ENCODE data around the gene SRRM4. TPM values are rescaled to one million over a fixed set of nuclear protein-coding genes. Genes with fewer than 3 reads are reported as not detected.

The SRRM4 gene
- polyA plus RNA-seq, 2 donors: under 0.01 TPM

DNA sequence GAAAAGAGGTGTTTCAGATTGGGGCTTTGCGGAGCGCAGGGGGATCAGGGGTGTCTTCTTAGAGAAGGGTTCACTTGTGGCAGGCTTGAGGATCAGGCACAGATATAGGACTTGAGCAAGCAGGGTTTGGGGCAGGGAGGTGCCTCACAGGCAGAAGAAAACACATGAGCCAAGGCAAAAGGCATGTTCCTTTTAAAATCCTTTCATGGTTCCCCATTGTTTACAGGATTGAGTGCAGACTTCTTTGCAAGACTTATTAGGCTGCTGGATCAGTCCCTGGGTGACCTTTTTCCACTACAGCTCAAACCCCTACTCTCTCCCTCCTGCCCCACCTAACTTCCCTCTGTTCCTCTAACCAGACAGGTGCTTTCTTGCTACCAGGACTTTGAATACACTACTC lies 217.1 kb downstream of the SRRM4 start:
- WGBS, 2 donors: 83 to 84% methylated on average over 2 of the region's 2 CpGs
- no peaks in the 10 kb centered on the region for H3K9me3 ChIP-seq (ENCODE audit: control insufficient read depth in 2 of 2, insufficient read depth in 1 of 2, low read depth in 1 of 2, low read length in 1 of 2)
- H3K4me1 ChIP-seq (ENCODE audit: control insufficient read depth in 2 of 2, insufficient read depth in 2 of 2, low read length in 1 of 2): peaks cover 0 to 8% of the 10 kb centered on the region in 2 donors
- H3K27ac ChIP-seq (ENCODE audit: low read depth in 2 of 2, low read length in 1 of 2): peak overlapping the region; percentile 58 to 81
- H3K36me3 ChIP-seq (ENCODE audit: control insufficient read depth in 2 of 2, insufficient read depth in 2 of 2, low read length in 1 of 2): peaks cover 7 to 8% of the 10 kb centered on the region in 2 donors
- no peak overlapping the region for H3K4me3 ChIP-seq (ENCODE audit: low read depth in 1 of 2, low read length in 2 of 2)
- no peaks in the 10 kb centered on the region for H3K27me3 ChIP-seq (ENCODE audit: control insufficient read depth in 1 of 2, insufficient read depth in 2 of 2, low read length in 2 of 2)

DNA sequence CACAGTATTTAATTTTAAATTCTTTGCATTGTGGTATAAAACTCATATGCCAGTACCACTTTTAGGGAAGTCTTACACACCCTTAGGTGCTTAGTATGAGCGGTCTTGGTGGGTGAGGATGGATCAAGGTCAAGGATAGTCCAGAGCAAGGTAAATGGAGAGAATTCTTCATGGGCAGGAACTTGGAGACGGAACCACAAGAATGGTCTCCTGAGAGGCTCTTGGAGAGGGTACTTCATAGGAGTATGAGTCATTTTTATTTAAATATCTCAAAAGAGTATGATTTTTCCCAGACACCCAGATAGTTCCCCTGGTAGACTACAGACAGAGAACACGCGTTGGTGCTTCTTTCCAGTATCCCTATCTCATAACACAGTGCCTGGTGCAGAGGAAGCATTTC lies 219.3 kb downstream of the SRRM4 start:
- WGBS, 2 donors: 91 to 92% methylated on average over 4 of the region's 4 CpGs
- Histone ChIP-seq H3K27me3 (ENCODE audit: control insufficient read depth in 1 of 2, insufficient read depth in 2 of 2, low read length in 2 of 2) (no peaks in the 10 kb centered on the region), H3K27ac (ENCODE audit: low read depth in 2 of 2, low read length in 1 of 2) (no peak overlapping the region), H3K36me3 (ENCODE audit: control insufficient read depth in 2 of 2, insufficient read depth in 2 of 2, low read length in 1 of 2) (no peaks in the 10 kb centered on the region), H3K9me3 (ENCODE audit: control insufficient read depth in 2 of 2, insufficient read depth in 1 of 2, low read depth in 1 of 2, low read length in 1 of 2) (no peaks in the 10 kb centered on the region), H3K4me3 (ENCODE audit: low read depth in 1 of 2, low read length in 2 of 2) (no peak overlapping the region), H3K4me1 (ENCODE audit: control insufficient read depth in 2 of 2, insufficient read depth in 2 of 2, low read length in 1 of 2) (peaks cover 0 to 8% of the 10 kb centered on the region in 2 donors)

DNA sequence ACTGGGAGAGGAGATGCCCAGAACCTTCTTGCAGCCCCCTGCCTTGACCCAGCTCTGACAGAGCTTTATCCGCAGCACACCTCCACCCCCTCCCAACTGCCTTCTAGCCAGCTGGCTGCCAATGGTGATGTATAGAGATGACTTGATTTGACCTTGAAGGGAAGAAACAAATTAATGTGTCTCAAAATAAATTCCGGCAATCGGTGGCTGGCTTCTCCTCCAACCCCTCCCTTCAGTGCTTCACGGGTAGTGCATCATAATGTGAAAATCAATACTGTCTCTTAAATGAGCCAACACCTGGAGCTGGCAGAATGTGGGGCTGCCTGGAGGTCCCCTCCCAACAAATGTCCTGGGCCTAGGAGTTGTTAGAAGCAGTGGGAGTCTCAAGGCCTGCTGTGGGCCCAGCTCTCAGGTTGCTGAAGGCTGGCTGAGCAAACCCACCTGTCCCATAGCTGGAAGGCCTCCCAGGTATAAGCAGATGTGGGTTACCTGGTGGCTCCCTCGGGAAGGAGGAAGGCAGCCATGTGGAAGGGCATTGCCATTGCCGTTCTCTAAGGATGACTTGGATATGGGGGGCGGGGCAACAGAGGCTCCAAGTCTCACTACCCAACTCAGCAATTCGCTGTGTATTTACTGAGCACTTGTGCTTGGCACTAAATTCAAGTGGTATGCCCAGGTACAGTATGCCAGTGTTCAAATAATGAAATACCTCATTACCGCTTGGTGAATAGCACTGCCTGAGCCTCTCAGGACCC lies 220.6 kb downstream of the SRRM4 start:
- H3K36me3 ChIP-seq (ENCODE audit: control insufficient read depth in 2 of 2, insufficient read depth in 2 of 2, low read length in 1 of 2): no peaks in the 10 kb centered on the region
- 76 to 84% methylated on average over 9 of the region's 9 CpGs for WGBS, 2 donors
- no peaks in the 10 kb centered on the region for H3K27me3 ChIP-seq (ENCODE audit: control insufficient read depth in 1 of 2, insufficient read depth in 2 of 2, low read length in 2 of 2)
- H3K4me3 ChIP-seq (ENCODE audit: low read depth in 1 of 2, low read length in 2 of 2): no peak overlapping the region
- H3K27ac ChIP-seq (ENCODE audit: low read depth in 2 of 2, low read length in 1 of 2): no peak overlapping the region
- no peaks in the 10 kb centered on the region for H3K9me3 ChIP-seq (ENCODE audit: control insufficient read depth in 2 of 2, insufficient read depth in 1 of 2, low read depth in 1 of 2, low read length in 1 of 2)
- H3K4me1 ChIP-seq (ENCODE audit: control insufficient read depth in 2 of 2, insufficient read depth in 2 of 2, low read length in 1 of 2): peaks cover 0 to 4% of the 10 kb centered on the region in 2 donors

DNA sequence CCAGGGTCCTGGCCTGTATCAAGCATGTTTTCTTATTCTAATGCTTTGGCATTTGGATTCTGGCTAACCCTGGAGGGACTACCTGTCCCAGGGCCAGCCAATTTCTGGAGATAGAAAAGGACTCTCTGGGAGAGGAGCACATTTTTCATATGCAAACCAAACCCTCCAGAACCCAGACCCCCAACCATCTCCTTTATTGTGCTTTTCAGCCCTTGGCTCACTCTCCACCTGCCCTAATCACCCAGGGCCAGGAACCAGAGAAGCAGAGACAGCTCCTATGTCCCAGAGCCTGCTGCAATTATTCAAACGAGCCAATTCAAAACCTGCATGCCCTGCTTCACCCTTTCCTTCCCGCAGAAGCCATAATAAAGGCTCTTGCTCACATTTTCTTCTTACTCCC lies 221.2 kb downstream of the SRRM4 start:
- WGBS, 2 donors: 32 to 47% methylated on average over 2 of the region's 2 CpGs
- no peaks in the 10 kb centered on the region for H3K27me3 ChIP-seq (ENCODE audit: control insufficient read depth in 1 of 2, insufficient read depth in 2 of 2, low read length in 2 of 2)
- peaks cover 0 to 4% of the 10 kb centered on the region in 2 donors for H3K4me1 ChIP-seq (ENCODE audit: control insufficient read depth in 2 of 2, insufficient read depth in 2 of 2, low read length in 1 of 2)
- H3K9me3 ChIP-seq (ENCODE audit: control insufficient read depth in 2 of 2, insufficient read depth in 1 of 2, low read depth in 1 of 2, low read length in 1 of 2): no peaks in the 10 kb centered on the region
- H3K27ac ChIP-seq (ENCODE audit: low read depth in 2 of 2, low read length in 1 of 2): no peak overlapping the region
- no peaks in the 10 kb centered on the region for H3K36me3 ChIP-seq (ENCODE audit: control insufficient read depth in 2 of 2, insufficient read depth in 2 of 2, low read length in 1 of 2)
- no peak overlapping the region for H3K4me3 ChIP-seq (ENCODE audit: low read depth in 1 of 2, low read length in 2 of 2)

DNA sequence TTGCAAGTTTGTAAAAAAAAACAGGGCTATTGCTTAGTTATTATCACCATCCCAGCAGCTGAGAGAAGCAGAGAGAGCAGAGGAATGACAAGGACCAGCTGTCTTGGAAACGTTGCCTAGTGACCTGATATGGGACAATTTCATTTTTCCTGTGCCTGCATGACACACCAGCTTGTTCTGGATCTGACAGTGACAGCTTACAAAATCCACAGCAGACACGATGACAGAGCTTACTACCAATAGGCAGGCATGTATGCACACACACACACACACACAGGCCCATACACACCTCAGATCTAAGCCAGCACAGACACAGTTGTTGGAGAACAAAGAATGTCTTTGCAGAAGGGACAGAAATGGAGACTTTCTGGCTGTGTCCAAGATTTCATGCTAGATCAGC lies 222.8 kb downstream of the SRRM4 start:
- Histone ChIP-seq H3K4me3 (ENCODE audit: low read depth in 1 of 2, low read length in 2 of 2) (no peak overlapping the region), H3K9me3 (ENCODE audit: control insufficient read depth in 2 of 2, insufficient read depth in 1 of 2, low read depth in 1 of 2, low read length in 1 of 2) (no peaks in the 10 kb centered on the region), H3K27ac (ENCODE audit: low read depth in 2 of 2, low read length in 1 of 2) (no peak overlapping the region), H3K4me1 (ENCODE audit: control insufficient read depth in 2 of 2, insufficient read depth in 2 of 2, low read length in 1 of 2) (peaks cover 0 to 9% of the 10 kb centered on the region in 2 donors), H3K36me3 (ENCODE audit: control insufficient read depth in 2 of 2, insufficient read depth in 2 of 2, low read length in 1 of 2) (no peaks in the 10 kb centered on the region), H3K27me3 (ENCODE audit: control insufficient read depth in 1 of 2, insufficient read depth in 2 of 2, low read length in 2 of 2) (no peaks in the 10 kb centered on the region)
- WGBS, 2 donors: 30% methylated on average over 2 of the region's 2 CpGs

DNA sequence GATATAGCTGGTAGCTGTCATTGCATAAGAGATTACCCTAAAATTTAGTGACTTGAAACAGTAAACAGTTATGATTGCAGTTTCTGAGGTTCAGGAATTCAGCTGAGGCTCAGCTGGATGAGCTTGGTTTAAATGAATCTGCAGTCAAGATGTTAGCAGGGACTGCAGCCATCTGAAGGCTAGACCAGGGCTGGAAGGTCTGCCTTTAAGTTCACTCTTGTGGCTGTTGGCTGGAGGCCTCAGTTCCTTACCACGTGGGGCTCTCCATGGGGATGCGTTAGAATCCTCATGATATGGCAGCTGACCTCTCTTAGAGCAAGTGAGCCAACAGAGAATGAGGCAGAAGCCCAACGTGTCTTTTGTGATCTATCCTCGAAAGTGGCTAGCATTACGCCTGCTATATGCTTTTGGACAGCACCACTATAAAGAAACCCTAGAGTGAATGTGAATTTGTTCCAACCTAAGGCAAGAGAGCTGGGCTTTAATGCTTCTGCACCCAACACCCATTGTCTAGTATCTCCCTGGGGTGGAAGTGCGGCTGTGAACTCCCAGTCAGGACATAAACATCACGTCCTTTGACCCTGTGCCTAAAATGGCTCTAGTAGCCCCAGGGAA lies 223.4 kb downstream of the SRRM4 start:
- Histone ChIP-seq H3K9me3 (ENCODE audit: control insufficient read depth in 2 of 2, insufficient read depth in 1 of 2, low read depth in 1 of 2, low read length in 1 of 2) (no peaks in the 10 kb centered on the region), H3K4me1 (ENCODE audit: control insufficient read depth in 2 of 2, insufficient read depth in 2 of 2, low read length in 1 of 2) (peaks cover 0 to 6% of the 10 kb centered on the region in 2 donors), H3K36me3 (ENCODE audit: control insufficient read depth in 2 of 2, insufficient read depth in 2 of 2, low read length in 1 of 2) (no peaks in the 10 kb centered on the region), H3K27me3 (ENCODE audit: control insufficient read depth in 1 of 2, insufficient read depth in 2 of 2, low read length in 2 of 2) (no peaks in the 10 kb centered on the region), H3K4me3 (ENCODE audit: low read depth in 1 of 2, low read length in 2 of 2) (no peak overlapping the region), H3K27ac (ENCODE audit: low read depth in 2 of 2, low read length in 1 of 2) (peak overlapping the region; percentile 26 to 61)
- 69 to 73% methylated on average over 7 of the region's 7 CpGs for WGBS, 2 donors

DNA sequence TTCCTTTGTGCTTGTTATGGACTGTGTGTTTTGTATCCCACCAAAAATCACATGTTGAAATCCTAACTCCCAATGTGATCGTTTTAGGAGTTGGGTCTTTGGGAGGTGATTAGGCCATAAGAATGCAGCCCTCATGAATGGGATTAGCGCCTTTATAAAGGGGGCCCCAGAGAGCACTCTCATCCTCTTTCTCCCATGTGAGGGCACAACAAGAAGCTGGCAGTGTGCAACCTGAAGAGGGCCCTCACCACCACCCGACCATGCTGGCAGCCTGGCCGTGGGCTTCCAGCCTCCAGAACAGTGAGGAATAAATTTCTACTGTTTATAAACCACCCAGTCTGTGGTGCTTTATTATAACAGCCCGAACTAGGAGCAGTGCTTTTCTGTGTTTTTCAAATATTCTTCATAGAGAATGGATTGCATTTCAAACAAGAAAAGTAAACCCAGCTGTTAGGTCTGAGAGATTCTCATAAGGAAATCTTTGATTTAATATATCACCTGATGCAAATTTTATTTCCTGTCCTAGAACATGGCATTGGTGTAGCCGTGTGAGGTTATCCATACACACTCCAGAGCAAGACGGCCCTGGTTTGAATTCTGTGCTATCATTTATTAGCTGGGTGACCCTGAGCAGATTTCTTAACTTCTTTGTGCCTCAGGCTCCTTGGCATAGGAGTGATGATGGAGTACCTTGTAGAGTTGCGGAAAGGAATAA lies 225.2 kb downstream of the SRRM4 start:
- 59 to 61% methylated on average over 8 of the region's 8 CpGs for WGBS, 2 donors
- Histone ChIP-seq H3K27me3 (ENCODE audit: control insufficient read depth in 1 of 2, insufficient read depth in 2 of 2, low read length in 2 of 2) (no peaks in the 10 kb centered on the region), H3K4me1 (ENCODE audit: control insufficient read depth in 2 of 2, insufficient read depth in 2 of 2, low read length in 1 of 2) (peaks cover 0 to 6% of the 10 kb centered on the region in 2 donors), H3K4me3 (ENCODE audit: low read depth in 1 of 2, low read length in 2 of 2) (no peak overlapping the region), H3K9me3 (ENCODE audit: control insufficient read depth in 2 of 2, insufficient read depth in 1 of 2, low read depth in 1 of 2, low read length in 1 of 2) (no peaks in the 10 kb centered on the region), H3K36me3 (ENCODE audit: control insufficient read depth in 2 of 2, insufficient read depth in 2 of 2, low read length in 1 of 2) (no peaks in the 10 kb centered on the region), H3K27ac (ENCODE audit: low read depth in 2 of 2, low read length in 1 of 2) (peak overlapping the region in 1 of 2 donors; percentile 34)

DNA sequence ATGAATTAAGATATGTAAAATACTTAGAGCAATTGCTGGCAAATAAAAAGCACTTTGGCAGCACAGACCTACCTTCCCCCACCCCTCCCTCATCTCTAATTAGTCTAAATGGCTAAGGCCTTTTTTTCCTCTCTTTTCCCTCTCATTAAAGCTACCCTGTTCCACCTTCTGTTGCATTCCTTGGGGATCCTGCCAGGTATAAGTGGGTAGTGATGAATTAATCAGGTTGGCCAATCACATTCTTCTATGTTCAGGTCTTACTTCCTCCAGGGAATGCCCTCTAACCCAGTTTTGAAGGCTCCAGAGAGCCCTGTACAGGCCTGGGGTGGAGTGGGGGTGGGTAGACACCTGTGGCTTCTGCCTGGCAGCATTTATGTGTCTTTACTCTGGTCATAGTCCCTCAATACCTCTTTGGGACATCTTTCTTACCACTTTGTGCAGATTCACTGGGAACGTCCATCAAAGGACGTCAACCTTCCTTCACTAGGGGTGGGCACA lies 225.8 kb downstream of the SRRM4 start:
- H3K27ac ChIP-seq (ENCODE audit: low read depth in 2 of 2, low read length in 1 of 2): peak overlapping the region in 1 of 2 donors; percentile 53
- 85 to 89% methylated on average over 2 of the region's 2 CpGs for WGBS, 2 donors

DNA sequence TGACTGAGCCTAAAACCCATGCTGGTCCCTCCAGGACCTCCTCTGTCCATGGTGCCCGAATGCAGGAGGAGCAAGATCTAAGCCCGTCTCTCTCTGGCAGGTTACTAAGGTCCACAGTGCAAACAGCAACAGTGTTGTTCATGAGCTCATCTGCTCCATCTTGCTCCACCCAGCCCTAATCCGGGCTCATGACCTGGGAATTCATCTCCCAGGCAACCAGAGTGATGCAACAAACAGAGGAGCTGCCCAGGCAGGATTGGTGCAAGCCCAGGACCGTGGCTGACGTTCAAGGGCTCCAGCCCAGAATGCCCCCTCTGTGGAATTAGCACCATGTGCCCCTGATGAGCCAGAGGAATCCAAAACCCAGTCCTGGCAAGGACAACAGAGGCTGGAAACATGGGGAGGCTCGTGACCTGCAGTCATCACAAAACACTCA lies 227.3 kb downstream of the SRRM4 start:
- Histone ChIP-seq H3K36me3 (ENCODE audit: control insufficient read depth in 2 of 2, insufficient read depth in 2 of 2, low read length in 1 of 2) (no peaks in the 10 kb centered on the region), H3K4me1 (ENCODE audit: control insufficient read depth in 2 of 2, insufficient read depth in 2 of 2, low read length in 1 of 2) (peaks cover 0 to 6% of the 10 kb centered on the region in 2 donors), H3K9me3 (ENCODE audit: control insufficient read depth in 2 of 2, insufficient read depth in 1 of 2, low read depth in 1 of 2, low read length in 1 of 2) (no peaks in the 10 kb centered on the region), H3K27me3 (ENCODE audit: control insufficient read depth in 1 of 2, insufficient read depth in 2 of 2, low read length in 2 of 2) (no peaks in the 10 kb centered on the region), H3K27ac (ENCODE audit: low read depth in 2 of 2, low read length in 1 of 2) (peak overlapping the region in 1 of 2 donors; percentile 57), H3K4me3 (ENCODE audit: low read depth in 1 of 2, low read length in 2 of 2) (no peak overlapping the region)
- 13 to 16% methylated on average over 6 of the region's 6 CpGs for WGBS, 2 donors

More for the DNA sequence above, 225.8 kb downstream of the SRRM4 start:
- H3K36me3 ChIP-seq (ENCODE audit: control insufficient read depth in 2 of 2, insufficient read depth in 2 of 2, low read length in 1 of 2): no peaks in the 10 kb centered on the region
- H3K4me1 ChIP-seq (ENCODE audit: control insufficient read depth in 2 of 2, insufficient read depth in 2 of 2, low read length in 1 of 2): peaks cover 0 to 6% of the 10 kb centered on the region in 2 donors
- H3K27me3 ChIP-seq (ENCODE audit: control insufficient read depth in 1 of 2, insufficient read depth in 2 of 2, low read length in 2 of 2): no peaks in the 10 kb centered on the region
- H3K4me3 ChIP-seq (ENCODE audit: low read depth in 1 of 2, low read length in 2 of 2): no peak overlapping the region
- no peaks in the 10 kb centered on the region for H3K9me3 ChIP-seq (ENCODE audit: control insufficient read depth in 2 of 2, insufficient read depth in 1 of 2, low read depth in 1 of 2, low read length in 1 of 2)
